ENCODE measurements around the gene TMEM63C.

DNA sequence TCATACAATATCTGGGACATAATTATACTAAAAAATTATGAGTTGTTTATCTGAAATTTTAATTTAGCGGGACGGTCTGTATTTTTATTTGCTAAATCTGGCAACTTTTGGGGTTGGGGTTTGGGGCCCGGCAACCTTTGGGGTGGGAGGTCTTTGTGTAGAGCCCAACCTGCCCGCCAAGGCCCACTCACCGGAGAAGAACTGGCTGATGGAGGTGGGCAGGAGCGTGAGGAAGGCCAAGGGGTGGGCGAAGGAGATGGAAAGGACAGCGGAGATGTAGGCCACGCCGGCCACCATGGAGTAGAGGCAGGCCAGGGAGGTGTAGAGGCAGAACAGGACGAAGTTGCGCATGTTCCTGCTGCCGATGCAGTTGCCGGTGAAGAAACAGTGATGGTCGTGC is 42.6 kb upstream of the TMEM63C start:
- TF ChIP-seq, protein P1, sequence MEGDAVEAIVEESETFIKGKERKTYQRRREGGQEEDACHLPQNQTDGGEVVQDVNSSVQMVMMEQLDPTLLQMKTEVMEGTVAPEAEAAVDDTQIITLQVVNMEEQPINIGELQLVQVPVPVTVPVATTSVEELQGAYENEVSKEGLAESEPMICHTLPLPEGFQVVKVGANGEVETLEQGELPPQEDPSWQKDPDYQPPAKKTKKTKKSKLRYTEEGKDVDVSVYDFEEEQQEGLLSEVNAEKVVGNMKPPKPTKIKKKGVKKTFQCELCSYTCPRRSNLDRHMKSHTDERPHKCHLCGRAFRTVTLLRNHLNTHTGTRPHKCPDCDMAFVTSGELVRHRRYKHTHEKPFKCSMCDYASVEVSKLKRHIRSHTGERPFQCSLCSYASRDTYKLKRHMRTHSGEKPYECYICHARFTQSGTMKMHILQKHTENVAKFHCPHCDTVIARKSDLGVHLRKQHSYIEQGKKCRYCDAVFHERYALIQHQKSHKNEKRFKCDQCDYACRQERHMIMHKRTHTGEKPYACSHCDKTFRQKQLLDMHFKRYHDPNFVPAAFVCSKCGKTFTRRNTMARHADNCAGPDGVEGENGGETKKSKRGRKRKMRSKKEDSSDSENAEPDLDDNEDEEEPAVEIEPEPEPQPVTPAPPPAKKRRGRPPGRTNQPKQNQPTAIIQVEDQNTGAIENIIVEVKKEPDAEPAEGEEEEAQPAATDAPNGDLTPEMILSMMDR (IDR thresholded peaks at IDR 0.05) = no peak
- TF ChIP-seq EP300 (IDR thresholded peaks at IDR 0.05; ENCODE audit: low read depth) = no peak
- TF ChIP-seq POLR2A (IDR thresholded peaks at IDR 0.05) = no peak
- TF ChIP-seq POLR2AphosphoS5 (IDR thresholded peaks at IDR 0.05) = no peak
